Type B pancreatic cell (in vitro differentiated cells): ENCODE results near the gene LANCL3. TPM values are rescaled to one million over a fixed set of nuclear protein-coding genes. Genes with fewer than 3 reads are reported as not detected.

Experiments
- DNase-seq: peaks from one replicate; pipeline ENCODE4 v3.0.0; 2021; ENCODE audit warnings: mixed read lengths; ENCODE audit not compliant: unreplicated experiment; ENCODE audit errors: extremely low spot score
- H3K27ac Mint-ChIP-seq: 2 replicates; pipeline ENCODE4 v1.8.0; 2021; ENCODE audit warnings: mild to moderate bottlenecking, mixed read lengths
- H3K27me3 Mint-ChIP-seq: 2 replicates; pipeline ENCODE4 v1.8.0; 2021; ENCODE audit warnings: mixed read lengths
- H3K36me3 Mint-ChIP-seq: 2 replicates; pipeline ENCODE4 v1.8.0; 2021; ENCODE audit warnings: mixed read lengths
- H3K4me1 Mint-ChIP-seq: one replicate; pipeline ENCODE4 v1.8.0; 2021; ENCODE audit warnings: mixed read lengths; ENCODE audit not compliant: unreplicated experiment
- H3K4me3 Mint-ChIP-seq: 2 replicates; pipeline ENCODE4 v1.8.0; 2021; ENCODE audit warnings: mild to moderate bottlenecking, mixed read lengths
- H3K9me3 Mint-ChIP-seq: 2 replicates; pipeline ENCODE4 v1.8.0; 2021; ENCODE audit warnings: mixed read lengths
- total RNA-seq: library from RNA; stranded (reverse); gene quantifications from 2 replicates; pipeline ENCODE4 v1.2.1, GENCODE V29; 2021; ENCODE audit warnings: low replicate concordance
- TF ChIP-seq, protein P1 (sequence below): fragments of 200-600 bp; sonication (generic); conservative IDR thresholded peaks from 2 replicates; pipeline ENCODE4 v1.5.0; 2021; ENCODE audit warnings: antibody characterized with exemption, mild to moderate bottlenecking

Gene LANCL3
- total RNA-seq, 1 donor from 2014 or later: 1.1 TPM

DNA sequence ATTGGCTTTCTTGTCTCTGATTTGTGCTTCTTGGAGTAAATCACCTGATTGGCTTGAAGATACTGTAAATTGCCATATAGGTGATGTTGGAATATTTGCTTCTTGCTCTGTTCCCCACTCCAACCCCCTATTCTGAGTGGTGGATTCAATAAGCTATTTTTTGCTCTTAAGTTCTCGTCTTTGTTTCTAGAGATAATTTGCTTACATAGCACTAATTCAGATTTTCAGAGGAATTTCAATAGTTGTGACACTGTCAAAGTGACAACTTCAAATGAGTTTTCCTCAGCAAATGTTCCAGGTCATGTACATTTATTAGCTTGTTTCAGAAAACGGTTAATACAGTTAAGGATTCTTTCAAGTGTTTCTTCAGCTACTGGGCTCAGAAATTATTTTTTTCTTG lies 18.6 kb downstream of the LANCL3 start:
- DNase-seq: no peak
- Mint-ChIP-seq H3K9me3 (no peaks in the 10 kb centered on the region), H3K36me3 (no peaks in the 10 kb centered on the region), H3K4me1 (no peaks in the 10 kb centered on the region), H3K27me3 (peaks cover 2% of the 10 kb centered on the region), H3K4me3 (no peak overlapping the region), H3K27ac (no peak overlapping the region)
- TF ChIP-seq, protein P1, sequence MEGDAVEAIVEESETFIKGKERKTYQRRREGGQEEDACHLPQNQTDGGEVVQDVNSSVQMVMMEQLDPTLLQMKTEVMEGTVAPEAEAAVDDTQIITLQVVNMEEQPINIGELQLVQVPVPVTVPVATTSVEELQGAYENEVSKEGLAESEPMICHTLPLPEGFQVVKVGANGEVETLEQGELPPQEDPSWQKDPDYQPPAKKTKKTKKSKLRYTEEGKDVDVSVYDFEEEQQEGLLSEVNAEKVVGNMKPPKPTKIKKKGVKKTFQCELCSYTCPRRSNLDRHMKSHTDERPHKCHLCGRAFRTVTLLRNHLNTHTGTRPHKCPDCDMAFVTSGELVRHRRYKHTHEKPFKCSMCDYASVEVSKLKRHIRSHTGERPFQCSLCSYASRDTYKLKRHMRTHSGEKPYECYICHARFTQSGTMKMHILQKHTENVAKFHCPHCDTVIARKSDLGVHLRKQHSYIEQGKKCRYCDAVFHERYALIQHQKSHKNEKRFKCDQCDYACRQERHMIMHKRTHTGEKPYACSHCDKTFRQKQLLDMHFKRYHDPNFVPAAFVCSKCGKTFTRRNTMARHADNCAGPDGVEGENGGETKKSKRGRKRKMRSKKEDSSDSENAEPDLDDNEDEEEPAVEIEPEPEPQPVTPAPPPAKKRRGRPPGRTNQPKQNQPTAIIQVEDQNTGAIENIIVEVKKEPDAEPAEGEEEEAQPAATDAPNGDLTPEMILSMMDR: no peak

DNA sequence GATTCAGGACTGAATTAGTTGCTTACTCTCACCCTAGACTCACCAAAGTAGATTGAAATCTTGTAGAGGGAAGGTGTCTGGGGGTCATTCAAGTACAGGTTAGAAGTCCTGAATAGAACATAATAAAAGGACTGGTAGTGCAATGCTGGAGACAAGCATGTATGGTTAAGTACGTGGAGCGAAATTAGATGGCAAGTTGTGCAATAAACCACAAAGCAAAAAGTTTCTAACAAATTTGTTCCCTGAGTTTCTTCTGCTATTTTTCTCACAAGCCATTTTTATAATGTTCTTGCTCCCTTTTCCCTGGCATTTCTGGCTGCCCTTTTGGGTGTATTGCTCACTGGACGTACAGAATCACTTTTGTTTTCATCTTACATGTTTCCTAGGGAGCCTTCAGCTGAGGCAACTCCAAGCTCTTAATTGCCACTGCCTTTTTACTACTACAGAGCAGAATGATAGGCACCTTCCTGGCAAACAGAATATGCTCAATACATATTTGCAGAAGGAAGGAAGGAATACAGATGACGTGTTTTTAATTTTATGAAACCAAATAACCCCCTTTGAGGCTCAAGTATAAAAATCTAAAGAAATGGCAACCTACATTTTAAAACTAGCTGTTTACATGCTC lies 23.4 kb downstream of the LANCL3 start:
- Mint-ChIP-seq H3K27ac (no peak overlapping the region), H3K9me3 (no peaks in the 10 kb centered on the region), H3K27me3 (peaks cover 4% of the 10 kb centered on the region), H3K4me1 (no peaks in the 10 kb centered on the region), H3K36me3 (no peaks in the 10 kb centered on the region), H3K4me3 (no peak overlapping the region)
- no peak for DNase-seq
- TF ChIP-seq, protein P1: no peak

DNA sequence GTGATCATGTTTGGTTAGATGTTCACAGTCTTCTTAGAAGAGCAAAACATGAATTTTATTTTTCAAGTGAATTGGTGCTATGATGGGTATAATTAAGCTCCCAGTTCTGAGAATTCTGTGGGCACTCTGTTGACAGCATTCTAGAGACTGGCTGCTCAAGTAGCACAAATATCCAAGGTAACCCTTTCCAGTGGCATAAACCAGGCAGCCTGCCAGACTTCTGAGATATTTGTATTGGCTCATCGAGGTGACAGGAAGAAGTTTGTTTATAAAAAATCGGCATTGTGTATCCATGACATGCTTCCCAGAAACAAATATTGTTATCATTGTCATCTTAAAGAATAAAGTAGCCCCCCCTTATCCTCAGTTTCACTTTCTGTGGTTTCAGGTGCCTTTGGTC lies 28.3 kb downstream of the LANCL3 start:
- Mint-ChIP-seq H3K9me3 (no peaks in the 10 kb centered on the region), H3K27me3 (peaks cover 23% of the 10 kb centered on the region), H3K36me3 (no peaks in the 10 kb centered on the region), H3K27ac (no peak overlapping the region), H3K4me3 (no peak overlapping the region), H3K4me1 (no peaks in the 10 kb centered on the region)
- TF ChIP-seq, protein P1: no peak
- DNase-seq: no peak

- H3K36me3 Mint-ChIP-seq: no peaks in the 10 kb centered on the region
- H3K27me3 Mint-ChIP-seq: peaks cover 28% of the 10 kb centered on the region
- TF ChIP-seq, protein P1: no peak
These were observed 32.5 kb downstream of the LANCL3 start for GRCh38 chrX:37603938-37604409.

DNA sequence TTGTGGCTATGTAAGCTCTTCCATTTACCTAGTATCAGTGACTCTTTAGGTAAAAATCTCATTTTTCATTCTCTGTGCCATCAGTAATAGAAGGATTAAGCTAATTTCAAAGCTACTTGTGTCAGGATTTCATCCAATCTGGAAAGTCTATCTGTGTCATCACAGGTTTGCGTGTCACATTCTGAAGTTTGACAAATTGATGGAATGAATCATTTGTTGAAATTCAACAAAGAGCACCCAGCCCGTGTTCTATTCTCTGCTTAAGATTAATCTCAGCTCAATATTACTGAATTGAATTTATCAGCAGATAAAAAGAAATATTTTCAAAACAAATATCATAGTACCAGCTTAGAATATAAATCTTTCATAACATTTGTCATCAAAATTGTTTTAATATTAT lies 35.8 kb downstream of the LANCL3 start:
- Mint-ChIP-seq H3K27me3 (peaks cover 36% of the 10 kb centered on the region), H3K36me3 (no peaks in the 10 kb centered on the region), H3K4me3 (no peak overlapping the region), H3K9me3 (no peaks in the 10 kb centered on the region), H3K4me1 (no peaks in the 10 kb centered on the region), H3K27ac (no peak overlapping the region)
- TF ChIP-seq, protein P1: no peak
- no peak for DNase-seq

More at GRCh38 chrX:37603938-37604409, 32.5 kb downstream of the LANCL3 start:
- no peaks in the 10 kb centered on the region for H3K9me3 Mint-ChIP-seq
- H3K27ac Mint-ChIP-seq: no peak overlapping the region
- no peaks in the 10 kb centered on the region for H3K4me1 Mint-ChIP-seq
- H3K4me3 Mint-ChIP-seq: no peak overlapping the region
- no peak for DNase-seq
